ENCODE measurements around the gene IL16.

- TF ChIP-seq CTCF (conservative IDR thresholded peaks at IDR 0.05; ENCODE audit: low read length), result no peak
- TF ChIP-seq EZH2phosphoT487 (IDR thresholded peaks at IDR 0.05; ENCODE audit: borderline replicate concordance, low read depth, low read length), result no peak
These were observed 163.8 kb downstream of the IL16 start for GRCh38 chr15:81360491-81360890.

Data from OCI-LY7 (cell line).